ENCODE measurements around the gene CDH24. TPM values are rescaled to one million over a fixed set of nuclear protein-coding genes. Genes with fewer than 3 reads are reported as not detected.

Gene CDH24
- total and polyA plus RNA-seq, 9 of the 15 experiments (the other 6 are each of a cell fraction or from before 2014, with no cell fraction given) = 0.04 to 16.2 (median 4.9) TPM

GRCh38 chr14:23095196-23096108 lies 38.1 kb upstream of the CDH24 start, which contains the start of gene C14orf119 (continued):
- TF ChIP-seq SRF (CRISPR knock-in tag; IDR thresholded peaks at IDR 0.05) = peak in 1 of 2 experiments; percentile 88; a peak in 1 of 4 replicates
- TF ChIP-seq SETDB1 (IDR thresholded peaks at IDR 0.05; ENCODE audit: low read length) = no peak
- TF ChIP-seq RBFOX2 (IDR thresholded peaks at IDR 0.05; ENCODE audit: low read depth, low read length) = peak; percentile 74
- peak; percentile 85; the same call in 1 of the 2 replicates for TF ChIP-seq ZZZ3 (IDR thresholded peaks at IDR 0.05)
- TF ChIP-seq JUN (IDR thresholded peaks at IDR 0.05; ENCODE audit: borderline replicate concordance, low read depth, low read length) = 0 out of 2 replicates have a peak, but pooled peaks have one; percentile 38
- TF ChIP-seq JUN (CRISPR knock-in tag; IDR thresholded peaks at IDR 0.05; ENCODE audit: borderline replicate concordance) = no peak
- 0 out of 2 replicates have a peak, but pooled peaks have one; percentile 32 for TF ChIP-seq SPI1 (IDR thresholded peaks at IDR 0.05; ENCODE audit: borderline replicate concordance, low read depth, low read length)
- TF ChIP-seq TAF9B (IDR thresholded peaks at IDR 0.05; ENCODE audit: partially characterized antibody) = peak; percentile 64
- peak; percentile 24; the same call in 1 of the 2 replicates for TF ChIP-seq SIN3B (IDR thresholded peaks at IDR 0.05; ENCODE audit: low read depth)
- 0 out of 2 replicates have a peak, but pooled peaks have one; percentile 59 for TF ChIP-seq CBX1 (IDR thresholded peaks at IDR 0.05; ENCODE audit: low read depth)
- TF ChIP-seq MAZ (CRISPR knock-in tag; conservative IDR thresholded peaks at IDR 0.05 in 1 of 2, IDR thresholded peaks at IDR 0.05 in 1 of 2) = peak; percentile 49 to 59; a peak in 2 of 4 replicates
- TF ChIP-seq HDAC2 (IDR thresholded peaks at IDR 0.05) = peak; percentile 88
- no peak for TF ChIP-seq ZNF3 (CRISPR knock-in tag; IDR thresholded peaks at IDR 0.05)
- peak; percentile 89 for TF ChIP-seq VEZF1 (CRISPR knock-in tag; IDR thresholded peaks at IDR 0.05)
- TF ChIP-seq ZNF347 (CRISPR knock-in tag; IDR thresholded peaks at IDR 0.05; ENCODE audit: low read depth) = no peak
- peak; percentile 34 to 45; a peak in 2 of 4 replicates for TF ChIP-seq TBL1XR1 (IDR thresholded peaks at IDR 0.05; ENCODE audit: low read length in 2 of 2)
- no peak for TF ChIP-seq SAFB (IDR thresholded peaks at IDR 0.05; ENCODE audit: borderline replicate concordance, low read depth, low read length)
- peak; percentile 43 to 74; a peak in 2 of 4 replicates for TF ChIP-seq SIN3A (IDR thresholded peaks at IDR 0.05; ENCODE audit: borderline replicate concordance in 2 of 2, control insufficient read depth in 1 of 2, low read depth in 2 of 2, low read length in 2 of 2)
- no peak for TF ChIP-seq ZNF589 (CRISPR knock-in tag; IDR thresholded peaks at IDR 0.05; ENCODE audit: low read depth)
- peak in 1 of 2 experiments; percentile 47; a peak in 1 of 4 replicates for TF ChIP-seq ZNF639 (CRISPR knock-in tag; conservative IDR thresholded peaks at IDR 0.05 in 1 of 2, IDR thresholded peaks at IDR 0.05 in 1 of 2)
- TF ChIP-seq, protein P1, sequence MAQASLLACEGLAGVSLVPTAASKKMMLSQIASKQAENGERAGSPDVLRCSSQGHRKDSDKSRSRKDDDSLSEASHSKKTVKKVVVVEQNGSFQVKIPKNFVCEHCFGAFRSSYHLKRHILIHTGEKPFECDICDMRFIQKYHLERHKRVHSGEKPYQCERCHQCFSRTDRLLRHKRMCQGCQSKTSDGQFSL (CRISPR knock-in tag; IDR thresholded peaks at IDR 0.05) = peak; percentile 77; the same call in 1 of the 2 replicates
- TF ChIP-seq, protein P1 (tag; IDR thresholded peaks at IDR 0.05) = peak in 1 of 2 experiments; percentile 49; a peak in 1 of 4 replicates
